B cell (primary cell): ENCODE data around the gene DOHH. TPM values are rescaled to one million over a fixed set of nuclear protein-coding genes. Genes with fewer than 3 reads are reported as not detected.

ENCODE experiments used
- ATAC-seq: fragments of 200-7000 bp; cut with Tn5 transposase; one replicate; pipeline ENCODE4 v1.10.0; 2021; ENCODE audit warnings: low read depth, mild to moderate bottlenecking, moderate number of reproducible peaks, moderate library complexity
- CTCF ChIA-PET: fragments of 350-600 bp; sonication (Branson Sonifier 250); formaldehyde crosslinking; loops from one replicate; lab custom pipeline; 2021; ENCODE audit warnings: antibody characterized with exemption, inconsistent platforms; lab: Charles Lee
- POLR2A ChIA-PET: fragments of 350-600 bp; sonication (Branson Sonifier 250); formaldehyde crosslinking; loops from one replicate; lab custom pipeline; 2021; ENCODE audit warnings: antibody characterized with exemption; lab: Charles Lee
- DNase-seq: peaks from one replicate; pipeline ENCODE4 v3.0.0; 2013
- H2AFZ ChIP-seq: 2 replicates; pipeline ENCODE4 v1.6.1; 2012; ENCODE audit warnings: mild to moderate bottlenecking, low read depth, low read length; ENCODE audit not compliant: insufficient read depth, poor library complexity, severe bottlenecking
- H3K27ac ChIP-seq, 2 donors: 1 replicate in 1 of 2; 2 replicates in 1 of 2; pipeline ENCODE4 v1.5.1; 2012 to 2013; ENCODE audit warnings: low read length in 2 of 2, mild to moderate bottlenecking in 2 of 2, moderate library complexity in 1 of 2
- H3K27me3 ChIP-seq, 4 experiments: fragments of 200-600 bp in 1 of 4; sonication (generic) in 1 of 4; replicated peaks in 1 of 4; 1 replicate in 2 of 4; 2 replicates in 2 of 4; pipeline versions ENCODE4 v1.6.1 to v1.7.0; 2013 to 2016; ENCODE audit warnings: low read length in 3 of 4, mild to moderate bottlenecking in 2 of 4, mixed read lengths in 1 of 4, moderate library complexity in 1 of 4; ENCODE audit not compliant: insufficient read depth in 4 of 4, control insufficient read depth in 3 of 4; ENCODE audit errors: control extremely low read depth in 1 of 4
- H3K36me3 ChIP-seq, 2 experiments: replicated peaks in 1 of 2; 1 replicate in 1 of 2; 2 replicates in 1 of 2; pipeline versions ENCODE4 v1.6.1 to v1.7.1; 2013; ENCODE audit warnings: low read length in 1 of 2; ENCODE audit not compliant: insufficient read depth in 2 of 2, control insufficient read depth in 1 of 2; ENCODE audit errors: control extremely low read depth in 1 of 2, extremely low read depth in 1 of 2
- H3K4me1 ChIP-seq, 2 donors: fragments of 200-600 bp in 1 of 2; sonication (generic) in 1 of 2; 1 replicate in 1 of 2; 2 replicates in 1 of 2; pipeline versions ENCODE4 v1.5.1 to v1.6.1; 2013 to 2017; ENCODE audit warnings: low read length in 2 of 2; ENCODE audit not compliant: control insufficient read depth in 2 of 2, insufficient read depth in 2 of 2
- H3K4me2 ChIP-seq: replicated peaks from 2 replicates; pipeline ENCODE3; 2012; ENCODE audit warnings: mild to moderate bottlenecking, low read depth, low read length; ENCODE audit not compliant: poor library complexity, severe bottlenecking
- H3K4me3 ChIP-seq, 5 experiments: fragments of 200-600 bp in 1 of 5; sonication (generic) in 1 of 5; 1 replicate in 3 of 5; 2 replicates in 2 of 5; pipeline versions ENCODE4 v1.5.1 to v1.7.0; 2011 to 2016; ENCODE audit warnings: low read length in 4 of 5, mild to moderate bottlenecking in 4 of 5, low read depth in 2 of 5, control low read depth in 1 of 5, moderate library complexity in 1 of 5; ENCODE audit not compliant: insufficient read depth in 1 of 5; ENCODE audit errors: control extremely low read depth in 1 of 5, extremely low read depth in 1 of 5
- H3K79me2 ChIP-seq: fragments of 200-600 bp; sonication (generic); one replicate; pipeline ENCODE4 v1.6.0; 2016; ENCODE audit warnings: low read length; ENCODE audit not compliant: control insufficient read depth, insufficient read depth
- H3K9ac ChIP-seq: fragments of 200-600 bp; sonication (generic); 2 replicates; pipeline ENCODE4 v1.6.1; 2017; ENCODE audit warnings: mild to moderate bottlenecking, low read length, moderate library complexity
- H3K9me3 ChIP-seq, 3 donors: one replicate each; pipeline versions ENCODE4 v1.6.1 to v1.7.1; 2013; ENCODE audit warnings: low read length in 2 of 3; ENCODE audit not compliant: control insufficient read depth in 2 of 3, insufficient read depth in 1 of 3; ENCODE audit errors: control extremely low read depth in 1 of 3
- H4K20me1 ChIP-seq: 2 replicates; pipeline ENCODE4 v1.6.0; 2012; ENCODE audit warnings: mild to moderate bottlenecking, low read length; ENCODE audit not compliant: insufficient read depth, control insufficient read depth, poor library complexity, severe bottlenecking
- H3K27ac Mint-ChIP-seq: one replicate; pipeline ENCODE4 v1.8.0; 2021; ENCODE audit warnings: mixed read lengths
- H3K27me3 Mint-ChIP-seq: one replicate; pipeline ENCODE4 v1.8.0; 2021; ENCODE audit warnings: mixed read lengths
- H3K4me1 Mint-ChIP-seq: one replicate; pipeline ENCODE4 v1.8.0; 2021; ENCODE audit warnings: mixed read lengths
- H3K4me3 Mint-ChIP-seq: one replicate; pipeline ENCODE4 v1.8.0; 2021; ENCODE audit warnings: mixed read lengths
- H3K9me3 Mint-ChIP-seq: one replicate; pipeline ENCODE4 v1.8.0; 2022; ENCODE audit warnings: mixed read lengths; ENCODE audit not compliant: insufficient read depth
- EZH2 ChIP-seq: IDR thresholded peaks from 2 replicates; pipeline ENCODE4 v1.6.1; 2012; ENCODE audit warnings: borderline replicate concordance, low read depth, mild to moderate bottlenecking, moderate library complexity, low read length; ENCODE audit not compliant: insufficient read depth, poor library complexity, severe bottlenecking
- WGBS: methylation state at CpG from one replicate; pipeline ENCODE4 v1.1.5; 2013; ENCODE audit warnings: missing lambda C conversion rate; ENCODE audit not compliant: insufficient coverage; 5-methylcytosine and 5-hydroxymethylcytosine counted together
- intact Hi-C: fragments of 100-400 bp; cut with micrococcal nuclease; formaldehyde crosslinking; loops from one replicate; pipeline ENCODE4 v1.10.0; 2022
- polyA plus RNA-seq: library from polyadenylated mRNA; depleted of rRNA; stranded (reverse); fragments of >200 nt; gene quantifications from 2 replicates; pipeline ENCODE4 v1.2.3, GENCODE V29; 2012
- total RNA-seq, 2 donors: library from RNA; stranded (reverse); fragments of 120-200 nt in 1 of 2; gene quantifications; 1 replicate in 1 of 2; 2 replicates in 1 of 2; pipeline versions ENCODE4 v1.2.3 to v1.2.4, GENCODE V29; 2013 to 2022
- TF ChIP-seq, protein P1 (sequence below): fragments of 200-600 bp; IDR thresholded peaks from one replicate; pipeline ENCODE4 v1.8.0; 2022; ENCODE audit warnings: antibody characterized with exemption, mild to moderate bottlenecking

DOHH gene
- total and polyA plus RNA-seq, 2 donors (not counting 1 experiment from before 2014, with no cell fraction given): 6.6 to 8.6 TPM

DNA sequence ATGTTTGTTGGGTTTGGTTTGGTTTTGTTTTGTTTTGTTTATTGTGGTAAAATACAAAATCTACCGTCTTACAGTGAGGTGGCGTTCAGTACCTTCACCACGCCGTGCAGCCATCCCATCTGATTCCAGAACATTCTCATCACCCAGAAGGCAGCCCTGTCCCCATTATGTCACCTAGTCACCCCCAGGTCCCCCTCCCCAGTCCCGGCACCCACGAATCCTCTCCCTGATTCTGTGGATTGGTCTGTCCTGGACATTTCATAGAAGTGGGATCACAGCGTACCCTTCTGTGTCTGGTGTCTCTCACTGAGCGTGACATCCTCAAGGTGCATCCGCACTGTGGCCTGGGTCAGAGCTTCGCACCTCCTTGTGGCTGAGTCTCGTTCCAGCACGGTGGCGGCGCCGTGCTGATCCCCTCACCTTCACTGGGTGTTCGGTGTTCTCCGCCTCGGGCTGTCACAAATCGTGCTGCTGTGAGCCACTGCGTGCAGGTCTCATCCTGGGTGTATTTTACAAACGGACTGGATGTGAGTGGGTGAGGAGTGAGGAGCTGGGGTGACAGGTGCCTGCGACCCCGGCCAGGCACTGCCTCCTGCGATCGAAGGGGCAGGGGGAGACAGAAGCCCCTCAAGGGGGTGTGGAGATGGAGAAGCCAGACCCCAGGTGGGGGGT, 37.9 kb upstream of the DOHH start:
- POLR2A ChIA-PET: no interaction called here

More for the DNA sequence above, 37.9 kb upstream of the DOHH start:
- Histone ChIP-seq H3K27ac (no peak overlapping the region), H3K4me2 (no peak overlapping the region), H3K9me3 (peaks cover 0 to 8% (median 0%) of the 10 kb centered on the region in 3 donors), H3K4me3 (no peak overlapping the region), H2AFZ (no peak overlapping the region), H3K36me3 (peaks cover 0 to 21% of the 10 kb centered on the region in 2 experiments), H4K20me1 (peaks cover 19% of the 10 kb centered on the region), H3K27me3 (no peaks in the 10 kb centered on the region), H3K4me1 (no peaks in the 10 kb centered on the region), H3K9ac (no peak overlapping the region), H3K79me2 (no peaks in the 10 kb centered on the region)
- H3K4me1 Mint-ChIP-seq: no peaks in the 10 kb centered on the region
- no peaks in the 10 kb centered on the region for H3K9me3 Mint-ChIP-seq
- ATAC-seq (no peak), DNase-seq (peak; percentile 36)
- 92% methylated on average over 24 of the region's 25 CpGs for WGBS
- H3K27ac Mint-ChIP-seq: no peak overlapping the region
- H3K27me3 Mint-ChIP-seq: no peaks in the 10 kb centered on the region
- H3K4me3 Mint-ChIP-seq: no peak overlapping the region
- TF ChIP-seq, protein P1, sequence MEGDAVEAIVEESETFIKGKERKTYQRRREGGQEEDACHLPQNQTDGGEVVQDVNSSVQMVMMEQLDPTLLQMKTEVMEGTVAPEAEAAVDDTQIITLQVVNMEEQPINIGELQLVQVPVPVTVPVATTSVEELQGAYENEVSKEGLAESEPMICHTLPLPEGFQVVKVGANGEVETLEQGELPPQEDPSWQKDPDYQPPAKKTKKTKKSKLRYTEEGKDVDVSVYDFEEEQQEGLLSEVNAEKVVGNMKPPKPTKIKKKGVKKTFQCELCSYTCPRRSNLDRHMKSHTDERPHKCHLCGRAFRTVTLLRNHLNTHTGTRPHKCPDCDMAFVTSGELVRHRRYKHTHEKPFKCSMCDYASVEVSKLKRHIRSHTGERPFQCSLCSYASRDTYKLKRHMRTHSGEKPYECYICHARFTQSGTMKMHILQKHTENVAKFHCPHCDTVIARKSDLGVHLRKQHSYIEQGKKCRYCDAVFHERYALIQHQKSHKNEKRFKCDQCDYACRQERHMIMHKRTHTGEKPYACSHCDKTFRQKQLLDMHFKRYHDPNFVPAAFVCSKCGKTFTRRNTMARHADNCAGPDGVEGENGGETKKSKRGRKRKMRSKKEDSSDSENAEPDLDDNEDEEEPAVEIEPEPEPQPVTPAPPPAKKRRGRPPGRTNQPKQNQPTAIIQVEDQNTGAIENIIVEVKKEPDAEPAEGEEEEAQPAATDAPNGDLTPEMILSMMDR: no peak
- TF ChIP-seq EZH2: no peak
- CTCF ChIA-PET: interaction anchor here (1.5 kb wide), 1 partner anchor 8 kb away, joined by 3 read pairs; no protein-coding TSS in a partner anchor
- intact Hi-C loops: no loop called here
